SK-MEL-5 (cell line): Measurements from ENCODE around the gene TMEM131L. TPM values are rescaled to one million over a fixed set of nuclear protein-coding genes. Genes with fewer than 3 reads are reported as not detected.
"Not testable (repeated sequence)": the region's sequence is repeated elsewhere in the genome, so short reads cannot be mapped to it uniquely, and the experiment has no call there.

Source experiments
- DNase-seq: peaks from one replicate; pipeline ENCODE4 v3.0.0-alpha.2; 2016; ENCODE audit warnings: low read depth, low spot score
- in situ Hi-C: cut with HindIII; loops from 2 replicates; pipeline ENCODE4 v1.10.0; 2016; ENCODE audit warnings: low sequenced_read_pairs, high pct_unique_total_duplicates, low pct_unique_long_range_greater_than_20kb
- total RNA-seq: library from RNA; depleted of rRNA; stranded (reverse); fragments of >200 nt; shearing (Covaris generic); gene quantifications from 2 replicates; pipeline ENCODE4 v1.2.3, GENCODE V29; 2014

Gene TMEM131L
- total RNA-seq, 1 experiment from 2014 or later: 7.8 TPM

- no peak for DNase-seq
- in situ Hi-C loops: no loop called here
These were observed 1.1 kb downstream of the TMEM131L start for GRCh38 chr4:153466949-153467896.

DNA sequence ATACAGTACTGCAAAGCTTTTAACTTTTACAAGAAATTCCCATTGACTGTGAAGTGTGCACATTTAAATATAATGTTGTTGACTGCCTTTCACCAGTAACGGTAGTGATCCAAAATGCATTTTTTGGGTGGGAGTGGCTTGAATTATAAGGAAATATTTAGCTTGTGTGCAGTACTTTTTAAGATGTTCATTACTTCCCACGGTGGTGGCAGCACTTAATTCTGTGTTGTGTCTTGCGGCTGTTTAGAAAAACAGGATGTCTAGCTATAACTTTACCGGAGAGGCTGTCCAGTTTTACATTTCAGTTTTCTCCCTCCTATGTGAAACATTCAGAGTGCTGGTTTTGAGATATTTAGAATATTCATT, 1.7 kb downstream of the TMEM131L start:
- in situ Hi-C loops: no loop called here
- DNase-seq: no peak

DNA sequence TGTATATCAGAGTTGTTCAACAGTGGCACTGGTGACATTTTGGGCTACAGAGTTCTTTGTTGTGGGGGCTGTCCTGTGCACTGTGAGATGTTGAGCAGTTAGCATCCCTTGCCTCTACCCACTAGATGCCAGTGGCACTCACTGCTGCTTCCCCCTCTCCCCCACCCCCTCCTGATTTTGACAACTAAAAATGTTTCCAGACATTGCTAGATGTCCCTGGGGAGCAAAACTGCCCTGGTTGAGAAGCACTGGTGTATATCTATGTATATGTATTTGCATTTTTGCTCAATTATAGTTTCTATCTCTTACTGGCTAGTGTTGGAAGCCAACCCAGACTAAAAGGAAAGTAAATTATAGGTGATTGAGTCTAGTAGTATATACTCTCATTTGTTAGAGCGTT, 2.4 kb downstream of the TMEM131L start:
- no peak for DNase-seq
- in situ Hi-C loops: no loop called here

GRCh38 chr4:153469031-153469430, 2.9 kb downstream of the TMEM131L start:
- DNase-seq: no peak
- in situ Hi-C loops: no loop called here

DNA sequence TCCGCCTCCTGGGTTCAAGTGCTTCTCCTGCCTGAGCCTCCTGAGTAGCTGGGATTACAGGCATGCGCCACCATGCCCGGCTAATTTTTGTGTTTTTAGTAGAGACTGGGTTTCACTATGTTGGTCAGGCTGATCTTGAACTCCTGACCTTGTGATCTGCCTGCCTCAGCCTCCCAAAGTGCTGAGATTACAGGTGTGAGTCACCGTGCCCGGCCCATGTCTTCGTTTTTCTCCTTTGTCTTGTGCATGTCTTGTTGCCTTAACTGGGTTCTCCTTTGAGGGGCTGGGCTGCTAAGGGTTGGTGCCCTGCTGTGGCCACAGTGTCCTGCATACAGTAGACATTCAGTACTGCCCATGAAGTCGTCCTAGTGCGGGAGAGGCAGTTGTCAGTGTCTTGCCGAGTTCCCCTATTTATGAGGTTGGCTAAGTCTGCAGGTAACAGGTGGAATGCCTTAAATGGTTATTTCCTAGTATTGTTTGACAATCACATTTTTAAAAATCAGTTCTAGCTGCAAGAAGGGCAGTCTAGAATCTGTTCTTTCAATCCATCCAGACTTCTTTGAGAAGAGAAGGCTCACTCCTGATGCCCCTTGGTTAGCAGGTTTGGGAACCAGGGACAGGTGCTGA, 5.0 kb downstream of the TMEM131L start:
- in situ Hi-C loops, DNase-seq: not testable (repeated sequence)

DNA sequence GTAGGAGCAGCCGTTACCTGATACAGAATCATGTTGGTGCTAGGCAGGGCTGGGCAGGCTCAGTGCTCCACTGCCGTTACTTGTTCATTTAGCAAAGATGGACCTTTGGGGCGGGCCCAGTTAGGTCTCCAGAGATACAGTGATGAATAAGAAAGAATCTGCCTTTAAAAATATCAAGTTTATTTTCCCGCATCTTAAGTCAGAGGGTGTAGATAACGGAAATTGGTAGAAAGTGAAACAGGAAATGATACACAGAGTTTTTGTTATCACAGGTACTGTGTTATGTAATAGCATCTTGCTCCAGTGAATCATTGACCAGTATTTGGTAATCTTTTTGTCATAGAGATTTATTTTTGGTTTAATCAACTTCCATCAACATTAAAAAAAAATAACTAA, 5.5 kb downstream of the TMEM131L start:
- in situ Hi-C loops: no loop called here
- DNase-seq: no peak

DNA sequence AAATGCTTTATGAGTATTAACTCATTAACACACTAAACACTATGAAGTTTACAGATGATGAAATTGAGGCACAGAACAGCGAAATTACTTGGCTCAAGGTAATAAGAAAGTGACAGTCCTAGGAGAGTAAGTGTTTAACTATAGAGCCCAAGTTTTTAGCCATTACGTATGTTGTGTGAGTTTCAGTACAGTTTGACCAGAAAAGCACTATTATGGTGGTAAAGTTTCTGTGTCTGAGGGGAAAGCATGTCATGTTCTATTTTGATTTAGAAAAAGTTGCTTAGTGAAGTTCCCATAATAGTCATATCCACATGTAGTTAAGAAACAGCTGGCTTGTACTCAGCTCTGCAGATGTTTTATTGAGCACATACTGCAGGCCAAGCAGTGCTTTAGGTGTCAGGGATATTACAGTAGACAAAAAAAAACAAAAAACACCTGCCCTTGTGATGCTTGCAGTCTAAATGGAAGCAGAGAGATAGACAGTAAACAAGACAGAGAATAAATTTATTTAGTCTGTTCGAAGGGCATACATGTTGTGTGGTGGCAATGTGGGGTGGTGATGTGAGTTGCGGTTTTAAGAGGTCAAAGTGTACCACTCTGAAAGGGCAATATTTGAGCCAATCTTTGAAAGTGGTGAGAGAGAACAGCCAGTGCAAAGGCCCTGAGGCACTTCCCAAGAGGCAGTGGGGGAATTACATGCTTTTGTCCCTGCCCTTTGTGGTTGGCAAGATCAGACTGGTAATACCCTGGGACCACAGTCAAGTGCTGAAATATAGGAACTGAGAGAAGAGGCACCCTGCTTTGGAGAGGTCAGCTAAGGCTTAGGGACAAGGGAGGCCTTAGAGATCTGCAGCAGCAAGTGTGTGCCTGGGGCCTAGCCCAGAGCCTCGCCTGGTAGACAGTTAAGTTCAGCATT, 6.2 kb downstream of the TMEM131L start:
- in situ Hi-C loops: no loop called here
- no peak for DNase-seq

GRCh38 chr4:153474251-153474650, 8.1 kb downstream of the TMEM131L start:
- no peak for DNase-seq
- in situ Hi-C loops: no loop called here

DNA sequence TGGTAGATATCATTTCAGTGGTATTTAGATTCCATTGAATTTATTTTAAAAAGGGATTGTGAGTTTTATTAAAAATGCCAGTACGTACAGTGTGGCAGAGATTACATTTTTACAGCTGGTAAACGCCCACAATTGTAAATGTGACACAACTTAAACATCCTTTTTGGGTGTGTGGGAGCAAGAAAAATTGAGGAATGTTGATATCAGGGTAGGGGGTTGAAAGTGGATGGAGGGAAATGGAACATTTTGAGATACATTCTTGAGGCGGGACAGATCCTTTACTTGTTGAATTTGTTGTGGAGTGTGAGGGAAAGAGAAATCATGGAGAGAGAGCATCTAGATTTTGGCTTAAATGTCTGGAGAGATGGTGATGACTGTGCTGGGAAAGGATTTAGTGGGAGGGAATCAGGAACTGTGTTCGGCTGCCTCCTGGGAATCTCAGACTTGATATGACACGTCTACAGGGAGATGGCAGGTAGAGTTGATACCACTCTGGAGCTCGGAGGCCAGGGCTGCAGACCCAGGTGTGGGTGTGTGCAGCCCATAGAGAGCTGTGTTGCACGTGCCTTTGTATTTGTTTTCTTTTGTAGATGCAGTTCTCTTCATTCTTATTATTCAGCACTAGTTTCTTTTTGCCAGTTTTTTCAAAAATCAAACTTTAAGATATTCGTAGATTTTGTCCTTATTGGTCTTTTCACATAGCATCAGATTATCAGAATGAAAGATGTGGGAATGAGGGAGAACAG, 10.8 kb downstream of the TMEM131L start:
- DNase-seq: no peak
- in situ Hi-C loops: no loop called here

DNA sequence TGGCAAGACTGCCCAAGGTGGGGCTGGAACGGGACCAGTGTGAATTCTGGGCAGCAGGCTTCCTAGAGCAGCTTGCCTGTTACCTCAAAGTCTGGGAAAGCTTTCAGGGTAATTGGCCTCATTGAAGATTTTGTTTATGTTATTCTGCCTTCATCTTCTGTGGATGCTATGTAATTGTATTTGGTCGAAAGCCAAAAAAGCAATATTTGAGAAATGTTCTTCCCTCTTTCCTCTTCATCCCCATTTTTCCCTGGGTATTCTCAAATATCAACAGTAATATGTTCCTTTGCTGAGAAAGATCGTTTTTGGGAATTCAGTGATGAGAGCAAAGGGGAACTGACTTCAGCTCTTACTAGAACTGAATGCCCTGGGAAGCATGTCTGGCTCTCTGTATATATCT, 12.9 kb downstream of the TMEM131L start:
- DNase-seq: no peak
- in situ Hi-C loops: no loop called here

DNA sequence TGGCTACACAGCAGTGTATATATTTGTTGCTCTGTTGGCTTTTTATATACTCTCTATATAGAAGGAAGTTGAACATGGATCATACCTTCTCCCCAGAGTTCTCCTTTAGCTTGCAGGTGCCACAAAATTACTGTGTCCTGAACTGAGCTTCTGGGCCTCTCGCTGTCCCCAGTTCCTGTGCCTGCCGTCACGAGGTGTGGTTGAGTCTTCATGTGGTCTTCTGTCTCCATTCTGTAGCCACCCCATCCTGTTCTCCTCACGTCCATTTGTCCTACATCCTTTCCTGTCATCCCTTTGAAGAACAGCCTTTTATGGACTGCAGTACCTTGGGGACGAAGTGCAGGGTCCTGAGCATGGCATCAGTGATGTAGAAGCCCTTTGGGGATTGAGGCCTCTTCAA, 14.5 kb downstream of the TMEM131L start:
- in situ Hi-C loops: no loop called here
- DNase-seq: no peak

DNA sequence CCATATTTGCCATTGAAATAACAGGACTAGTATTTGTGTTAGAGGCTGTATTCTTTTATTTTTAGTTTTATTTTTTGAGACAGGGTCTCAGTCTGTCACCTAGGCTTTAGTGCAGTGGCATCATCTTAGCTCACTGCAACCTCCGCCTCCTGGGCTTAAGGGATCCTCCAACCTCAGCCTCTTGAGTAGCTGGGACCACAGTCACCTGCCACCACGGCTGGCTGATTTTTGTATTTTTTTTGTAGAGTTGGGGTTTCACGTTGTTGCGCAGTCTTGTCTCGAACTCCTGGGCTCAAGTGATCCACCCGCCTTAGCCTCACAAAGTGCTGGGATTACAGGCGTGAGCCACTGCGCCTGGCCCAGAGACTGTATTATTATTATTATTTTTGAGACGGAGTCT, 15.3 kb downstream of the TMEM131L start:
- DNase-seq: no peak
- in situ Hi-C loops: no loop called here

- no peak for DNase-seq
- in situ Hi-C loops: no loop called here
These were observed 17.6 kb downstream of the TMEM131L start for GRCh38 chr4:153483432-153484418.

DNA sequence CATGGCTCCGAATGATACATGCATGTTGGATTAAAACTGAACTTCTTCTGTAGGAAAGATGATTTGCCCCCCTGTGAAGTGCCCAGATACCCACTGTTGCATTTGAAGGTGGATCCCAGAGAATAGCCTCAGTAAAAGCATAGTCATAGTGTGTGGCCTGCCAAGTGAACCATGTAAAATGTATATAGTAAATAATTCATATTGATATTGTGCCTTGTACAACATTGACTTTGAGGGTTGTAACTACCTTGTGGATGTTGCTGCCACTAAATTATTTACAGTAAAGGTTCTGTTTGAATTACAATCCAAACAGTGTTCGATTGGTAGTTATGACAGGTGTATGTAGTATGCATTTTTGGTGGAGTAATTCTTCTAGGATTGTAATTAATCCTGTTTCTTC, 19.2 kb downstream of the TMEM131L start:
- in situ Hi-C loops: no loop called here
- no peak for DNase-seq

- in situ Hi-C loops: no loop called here
- DNase-seq: no peak
These were observed 19.7 kb downstream of the TMEM131L start for GRCh38 chr4:153485860-153486259.

- no peak for DNase-seq
- in situ Hi-C loops: no loop called here
These were observed 20.4 kb downstream of the TMEM131L start for GRCh38 chr4:153486281-153487151.
